HG02885 (cell line): ENCODE measurements around the gene TRIM45.
"Not testable (repeated sequence)": the region's sequence is repeated elsewhere in the genome, so short reads cannot be mapped to it uniquely, and the experiment has no call there.

ENCODE experiments used
- ATAC-seq: cut with Tn5 transposase; IDR thresholded peaks from one replicate; pipeline ENCODE4 v1.9.1; 2021; ENCODE audit warnings: mild to moderate bottlenecking; ENCODE audit not compliant: unreplicated experiment, poor library complexity

The TRIM45 gene

GRCh38 chr1:117136749-117137148 lies 15.2 kb upstream of the TRIM45 start:
- ATAC-seq, result no peak

- no peak for ATAC-seq
These were observed 13.8 kb upstream of the TRIM45 start for GRCh38 chr1:117135329-117135728.

DNA sequence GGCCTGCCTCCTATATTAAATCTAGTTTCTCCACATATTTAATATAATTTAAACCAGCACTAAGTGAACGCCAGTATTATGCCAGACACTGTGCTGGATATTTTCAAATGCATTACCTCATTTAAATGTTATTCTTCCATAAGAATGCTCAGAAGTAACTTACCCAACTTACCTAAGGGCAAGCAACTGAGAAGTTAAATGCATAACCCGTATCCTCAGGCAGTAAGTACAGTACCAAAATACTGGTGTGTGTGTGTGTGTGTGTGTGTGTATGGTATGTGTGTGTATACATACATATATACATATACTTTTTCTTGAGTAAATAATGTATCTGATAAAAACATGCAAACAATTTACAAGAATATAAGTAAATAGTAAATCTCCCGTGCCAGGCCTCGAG lies 9.0 kb upstream of the TRIM45 start:
- no peak for ATAC-seq

DNA sequence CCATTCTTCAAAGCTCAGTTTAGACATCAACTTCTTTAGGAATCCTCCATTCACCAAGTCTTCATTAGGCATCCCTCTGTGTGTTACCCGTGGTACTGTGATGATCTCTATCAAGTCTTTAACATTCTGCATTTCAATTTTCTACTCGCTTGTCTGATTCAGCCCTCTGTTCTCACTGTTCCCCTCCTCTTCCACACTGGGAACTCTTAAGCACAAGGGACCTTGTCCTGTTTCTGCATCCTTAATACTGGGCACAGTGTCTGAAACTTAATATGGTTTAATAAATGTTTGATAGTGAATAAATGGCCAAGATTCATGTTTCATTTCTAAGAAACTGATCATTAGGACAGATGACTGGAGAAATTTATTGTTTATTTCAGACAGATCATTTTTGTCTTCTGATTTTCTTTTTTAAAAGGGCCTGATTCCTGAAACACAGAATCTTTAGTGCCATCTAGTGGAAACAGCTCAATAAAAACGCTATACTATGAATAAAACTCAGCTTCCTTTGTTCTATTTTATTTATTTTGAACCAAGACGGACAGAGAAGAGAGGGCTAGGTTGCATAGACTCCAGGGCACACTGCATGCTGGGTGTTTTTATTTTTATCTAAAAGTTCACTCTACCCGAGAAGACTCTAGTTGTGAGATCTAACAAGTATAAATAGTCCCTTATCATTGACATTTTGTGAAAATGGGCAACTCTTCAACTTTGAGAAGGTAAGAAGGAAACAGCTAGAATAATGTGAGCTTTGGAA lies 7.0 kb upstream of the TRIM45 start:
- ATAC-seq, result no peak

GRCh38 chr1:117127795-117128194 lies 6.2 kb upstream of the TRIM45 start:
- ATAC-seq, result no peak

DNA sequence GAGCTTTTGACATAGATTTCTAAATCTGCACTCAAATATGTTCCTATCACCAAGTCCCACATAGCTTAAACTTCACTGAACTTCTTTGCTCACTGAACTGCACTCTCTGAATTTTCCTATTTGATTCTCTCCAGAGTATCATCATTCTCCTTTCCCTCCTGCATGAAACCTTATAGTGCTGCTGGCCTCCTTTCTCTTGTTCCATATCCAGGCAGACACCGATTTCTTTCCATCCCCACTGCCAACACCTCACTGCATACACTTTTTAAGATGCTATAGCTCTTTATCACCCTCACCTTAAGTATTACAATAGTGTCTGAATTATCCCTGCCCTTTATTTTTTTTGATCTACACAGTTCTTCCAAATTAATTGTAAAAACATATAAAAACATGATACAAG lies 3.1 kb upstream of the TRIM45 start:
- no peak for ATAC-seq

DNA sequence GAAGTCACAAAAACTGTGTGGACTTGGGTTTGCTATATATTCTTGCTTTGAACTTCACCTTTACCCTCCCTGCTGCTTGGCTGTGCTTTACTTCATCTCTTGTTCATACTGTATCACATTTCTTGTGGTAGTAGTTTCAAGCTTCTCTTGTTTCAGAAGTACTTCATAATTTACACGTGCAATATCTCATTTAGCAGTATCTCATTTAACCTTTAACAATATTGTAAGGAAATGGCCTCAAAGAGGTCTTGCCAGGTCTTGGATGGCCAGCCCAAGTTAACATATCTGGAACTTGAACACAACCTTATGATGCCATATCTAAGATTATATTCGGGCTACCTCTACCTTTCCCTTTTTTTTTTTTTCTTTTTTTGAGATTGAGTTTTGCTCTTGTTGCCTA lies 1.7 kb upstream of the TRIM45 start:
- no peak for ATAC-seq

- no peak for ATAC-seq
These were observed 929 bp upstream of the TRIM45 start for GRCh38 chr1:117122330-117123025.

DNA sequence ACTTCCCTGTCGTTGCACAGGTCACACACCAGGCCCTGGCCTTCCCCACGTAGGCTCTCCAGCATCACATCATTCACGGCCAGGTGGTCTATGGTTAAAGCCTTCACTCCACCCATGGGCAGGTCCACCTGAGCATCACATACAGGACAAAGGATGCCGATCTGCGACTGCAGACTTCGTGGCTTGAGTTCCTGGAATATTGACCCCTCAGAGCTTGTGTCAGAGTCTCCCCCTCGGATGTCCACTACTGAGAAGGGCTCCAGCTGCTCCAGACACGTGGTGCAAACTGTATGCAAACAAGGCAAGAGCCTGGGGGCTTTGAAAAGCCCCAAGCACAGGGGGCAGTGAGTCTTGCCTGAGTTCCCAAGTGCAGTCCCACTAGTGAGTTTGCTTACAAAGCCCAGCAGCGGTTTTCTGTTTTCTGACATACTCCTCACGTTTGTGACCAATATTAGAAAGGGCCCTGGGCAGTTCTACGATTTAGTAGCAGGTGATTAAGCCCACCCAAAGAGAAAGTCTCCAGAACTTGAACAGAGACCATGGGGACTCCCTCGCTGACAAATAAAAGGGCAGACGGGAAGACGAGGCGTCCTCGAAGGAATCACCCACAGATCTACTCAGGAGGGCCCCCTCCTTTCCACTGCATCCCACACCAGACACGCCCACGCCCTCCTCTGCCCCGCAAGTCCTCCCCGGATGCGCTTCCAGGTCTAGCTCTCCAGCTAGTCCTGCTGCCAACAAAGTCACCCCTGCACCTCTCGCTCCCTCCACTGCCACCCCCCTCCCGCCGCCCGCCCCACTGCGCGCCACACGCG lies 568 bp downstream of the TRIM45 start:
- no peak for ATAC-seq

GRCh38 chr1:117119144-117119543 lies 2.4 kb downstream of the TRIM45 start:
- ATAC-seq, result not testable (repeated sequence)

GRCh38 chr1:117118137-117118536 lies 3.4 kb downstream of the TRIM45 start:
- ATAC-seq, result no peak

DNA sequence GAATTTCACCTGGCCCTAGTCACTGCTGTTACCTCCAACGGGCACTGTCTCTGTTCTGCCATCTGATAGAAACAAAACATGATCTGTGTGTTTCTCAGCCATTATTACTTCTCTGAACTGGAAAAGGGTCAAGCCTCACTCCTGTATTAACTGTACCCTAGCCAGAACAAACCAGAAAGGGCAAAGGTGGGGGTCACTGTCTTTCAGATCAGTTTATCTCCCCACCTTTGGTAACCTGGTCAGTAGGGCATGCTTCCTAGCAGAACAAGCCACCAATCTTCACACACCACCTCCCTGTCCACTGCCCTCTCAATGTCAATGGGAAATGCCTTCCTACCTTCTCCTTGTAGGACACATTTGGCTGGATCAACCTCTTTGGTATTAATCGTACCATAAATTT lies 3.9 kb downstream of the TRIM45 start:
- ATAC-seq, result no peak

DNA sequence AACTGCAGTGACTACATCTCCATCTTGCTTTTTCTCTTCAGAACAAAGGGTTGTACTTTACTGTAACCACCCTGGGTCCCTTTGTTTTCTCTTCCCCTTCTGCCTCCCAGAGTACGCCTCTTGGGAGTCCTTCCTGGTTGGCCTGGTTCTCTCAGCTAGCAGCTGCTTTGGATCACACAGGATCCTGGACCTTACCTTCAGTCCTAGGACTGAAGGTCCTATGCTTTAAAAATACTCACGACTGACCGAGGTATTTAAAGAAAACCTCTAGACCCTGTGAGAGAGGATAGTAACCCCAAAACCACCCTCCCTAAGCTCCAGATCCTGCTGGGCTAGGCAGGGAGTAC lies 4.8 kb downstream of the TRIM45 start:
- no peak for ATAC-seq

GRCh38 chr1:117116090-117116783 lies 5.3 kb downstream of the TRIM45 start:
- no peak for ATAC-seq

- ATAC-seq, result no peak
These were observed 6.7 kb downstream of the TRIM45 start for GRCh38 chr1:117114877-117115276.

DNA sequence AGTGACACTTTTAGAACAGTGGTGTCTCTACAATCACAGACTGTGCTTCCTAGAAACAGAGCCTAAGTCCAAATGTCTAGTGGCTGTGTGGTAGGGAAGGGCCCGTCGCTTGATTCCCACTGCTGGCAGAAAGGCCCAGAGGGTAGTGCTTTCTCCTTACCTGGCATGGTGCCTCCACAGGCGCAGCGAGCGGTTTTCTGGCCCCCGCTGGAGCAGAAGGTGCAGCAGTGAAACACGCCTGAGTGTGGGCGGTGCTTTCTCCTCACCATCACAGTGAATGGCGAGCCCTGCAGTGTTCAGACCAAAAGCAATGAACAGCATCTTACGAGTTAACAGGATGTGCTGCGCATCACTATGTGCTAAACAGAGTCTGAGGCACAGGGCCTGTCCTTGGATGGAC lies 8.3 kb downstream of the TRIM45 start:
- no peak for ATAC-seq

DNA sequence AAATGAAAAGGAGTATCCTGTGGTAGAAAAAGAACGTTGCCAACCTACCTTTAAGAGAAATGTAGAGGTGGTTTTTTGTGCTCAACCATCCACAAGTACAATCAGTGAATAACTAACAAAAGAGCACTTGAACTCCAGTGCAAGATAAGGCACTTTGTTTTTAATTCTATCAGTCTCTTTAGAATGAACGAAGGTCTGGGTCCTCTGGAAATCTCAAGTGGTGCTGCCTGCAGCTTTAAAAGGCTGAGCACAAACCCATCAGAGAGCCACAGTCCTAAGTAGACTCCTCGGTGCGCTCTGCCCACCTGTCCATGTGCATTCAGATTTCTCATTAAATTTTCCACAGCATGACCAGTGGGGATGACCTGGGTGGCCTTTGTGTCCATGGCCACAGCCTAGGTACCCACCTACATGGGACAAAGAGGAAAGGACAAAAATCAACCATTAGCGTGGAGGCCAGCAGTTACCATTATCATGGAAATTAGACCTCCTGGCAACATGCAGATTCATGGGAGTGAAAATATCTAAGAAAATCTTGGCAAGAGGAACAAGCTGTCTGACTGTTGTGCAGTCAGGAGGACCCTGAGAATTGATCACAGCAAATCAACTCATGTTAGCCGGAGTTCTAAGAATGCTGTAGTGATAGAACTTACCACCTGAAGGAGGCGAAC lies 9.4 kb downstream of the TRIM45 start:
- ATAC-seq, result no peak

- ATAC-seq, result no peak
These were observed 10.8 kb downstream of the TRIM45 start for GRCh38 chr1:117110774-117111173.

DNA sequence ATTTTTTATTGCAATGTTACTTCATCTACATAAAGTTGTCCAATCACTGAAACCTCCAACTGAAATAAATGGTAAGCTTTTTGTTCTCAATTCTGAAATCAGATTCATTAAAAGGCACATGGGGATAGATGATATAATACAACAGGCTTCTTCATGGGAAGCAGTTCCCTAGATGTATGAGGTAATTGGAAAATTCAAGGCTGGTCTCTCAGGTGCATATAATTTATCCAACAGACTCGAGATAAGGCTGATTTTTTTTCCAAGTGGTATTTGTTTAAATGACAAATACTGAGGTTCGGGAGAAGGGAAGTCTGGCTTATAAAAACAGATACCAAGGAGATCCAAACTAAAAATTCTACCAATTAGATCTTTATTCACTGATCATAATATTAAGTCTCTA lies 14.2 kb downstream of the TRIM45 start:
- no peak for ATAC-seq

DNA sequence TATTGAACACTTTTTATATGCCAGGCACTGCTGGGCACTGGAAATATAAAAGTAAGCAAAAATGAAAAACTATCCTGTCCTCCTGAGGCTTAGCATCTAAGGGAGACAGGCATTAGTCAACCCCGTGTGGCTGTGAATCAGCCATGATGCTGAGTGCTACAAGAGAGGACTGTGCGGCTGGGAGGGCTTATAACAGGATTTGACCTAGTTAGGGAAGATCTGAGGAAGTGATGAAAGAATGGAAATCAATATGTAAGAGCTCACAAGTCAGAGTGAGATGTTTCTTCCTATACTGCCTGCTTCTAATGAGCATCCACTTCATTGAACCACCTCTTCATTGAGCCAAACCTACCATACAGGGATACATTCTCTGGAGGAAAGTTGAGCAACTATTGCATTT lies 15.1 kb downstream of the TRIM45 start:
- no peak for ATAC-seq
